ENCODE results near the gene RFFL.

DNA sequence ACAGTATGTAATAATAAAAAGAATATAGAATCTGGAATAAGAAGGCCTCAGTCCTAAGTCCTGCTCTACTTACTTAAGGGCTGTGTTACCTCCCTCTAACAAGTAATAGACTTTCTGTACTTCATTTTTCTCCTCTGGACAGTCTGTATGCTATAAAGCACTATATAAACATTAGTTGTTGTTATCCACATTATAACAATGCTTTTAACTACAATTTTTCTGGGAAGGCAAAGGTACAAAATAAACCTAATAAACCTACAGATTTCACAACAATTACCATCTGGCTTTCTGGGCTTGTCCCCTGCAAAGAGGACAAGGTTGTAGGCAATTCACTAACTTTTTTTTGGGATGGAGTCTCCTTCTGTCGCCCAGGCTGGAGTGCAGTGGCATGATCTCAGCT lies 32.7 kb downstream of the RFFL start:
- TF ChIP-seq CTCF (IDR thresholded peaks at IDR 0.05) (no peak), POLR2A (IDR thresholded peaks at IDR 0.05) (no peak)
